Liver (tissue), 9 donors: ENCODE results near the gene FTO. TPM values are rescaled to one million over a fixed set of nuclear protein-coding genes. Genes with fewer than 3 reads are reported as not detected.

ENCODE experiments used
- DNase-seq: peaks from one replicate; pipeline ENCODE4 v3.0.0-alpha.2; 2017; ENCODE audit warnings: low spot score
- H3K27ac ChIP-seq, 2 donors: one replicate each; pipeline ENCODE4 v1.7.0; 2013; ENCODE audit warnings: inconsistent platforms in 2 of 2, low read length in 2 of 2, control low read depth in 1 of 2, low read depth in 1 of 2, mild to moderate bottlenecking in 1 of 2
- H3K27me3 ChIP-seq, 4 donors: one replicate each; pipeline versions ENCODE4 v1.6.1 to v1.7.0; 2013; ENCODE audit warnings: low read length in 3 of 4, inconsistent platforms in 1 of 4, mild to moderate bottlenecking in 1 of 4, moderate library complexity in 1 of 4; ENCODE audit not compliant: control insufficient read depth in 4 of 4, insufficient read depth in 4 of 4
- H3K36me3 ChIP-seq, 4 donors: one replicate each; pipeline versions ENCODE4 v1.6.1 to v1.7.0; 2013; ENCODE audit warnings: low read length in 3 of 4, mild to moderate bottlenecking in 3 of 4, low read depth in 1 of 4, moderate library complexity in 1 of 4; ENCODE audit not compliant: control insufficient read depth in 4 of 4, insufficient read depth in 3 of 4
- H3K4me1 ChIP-seq, 4 donors: one replicate each; pipeline versions ENCODE4 v1.6.1 to v1.7.0; 2013; ENCODE audit warnings: low read length in 3 of 4, mild to moderate bottlenecking in 3 of 4, moderate library complexity in 1 of 4; ENCODE audit not compliant: control insufficient read depth in 4 of 4, insufficient read depth in 4 of 4
- H3K4me3 ChIP-seq, 3 donors: one replicate each; pipeline versions ENCODE4 v1.6.1 to v1.7.0; 2013; ENCODE audit warnings: low read length in 3 of 3, control low read depth in 1 of 3, low read depth in 1 of 3, mild to moderate bottlenecking in 1 of 3
- H3K9ac ChIP-seq, 2 donors: one replicate each; pipeline ENCODE4 v1.7.0; 2013; ENCODE audit warnings: low read length in 2 of 2, mild to moderate bottlenecking in 2 of 2, moderate library complexity in 2 of 2, control low read depth in 1 of 2, low read depth in 1 of 2
- H3K9me3 ChIP-seq, 4 donors: one replicate each; pipeline versions ENCODE4 v1.6.1 to v1.7.0; 2013; ENCODE audit warnings: low read length in 3 of 4; ENCODE audit not compliant: control insufficient read depth in 4 of 4
- FOXA1 ChIP-seq: IDR thresholded peaks from 2 replicates; pipeline ENCODE4 v1.6.1; 2016; ENCODE audit warnings: antibody characterized with exemption
- FOXA2 ChIP-seq: IDR thresholded peaks from 2 replicates; pipeline ENCODE4 v1.6.1; 2016; ENCODE audit warnings: antibody characterized with exemption
- GABPA ChIP-seq, 2 donors: IDR thresholded peaks in 1 of 2; conservative IDR thresholded peaks in 1 of 2; 2 replicates each; pipeline ENCODE4 v1.6.1; 2016; ENCODE audit warnings: antibody characterized with exemption in 2 of 2, mild to moderate bottlenecking in 1 of 2, moderate library complexity in 1 of 2
- HNF4A ChIP-seq, 2 donors: conservative IDR thresholded peaks; 2 replicates each; pipeline ENCODE4 v1.6.1; 2016; ENCODE audit warnings: antibody characterized with exemption in 2 of 2, mild to moderate bottlenecking in 2 of 2
- HNF4G ChIP-seq: IDR thresholded peaks from 2 replicates; pipeline ENCODE4 v1.6.1; 2016; ENCODE audit warnings: antibody characterized with exemption
- RAD21 ChIP-seq, 2 donors: IDR thresholded peaks; 2 replicates each; pipeline ENCODE4 v1.6.1; 2016; ENCODE audit warnings: antibody characterized with exemption in 2 of 2, mild to moderate bottlenecking in 2 of 2
- SP1 ChIP-seq: IDR thresholded peaks from 2 replicates; pipeline ENCODE4 v1.6.1; 2018; ENCODE audit warnings: antibody characterized with exemption, mild to moderate bottlenecking
- TAF1 ChIP-seq: conservative IDR thresholded peaks from 2 replicates; pipeline ENCODE4 v1.6.1; 2016; ENCODE audit warnings: antibody characterized with exemption, mild to moderate bottlenecking
- YY1 ChIP-seq: IDR thresholded peaks from 2 replicates; pipeline ENCODE4 v1.6.1; 2016; ENCODE audit warnings: antibody characterized with exemption, mild to moderate bottlenecking
- WGBS: extraction: QIAGEN DNeasy Blood & Tissue Kit; methylation state at CpG from one replicate; pipeline ENCODE4 v1.1.7; 2013; 5-methylcytosine and 5-hydroxymethylcytosine counted together
- polyA plus RNA-seq, 2 donors: library from polyadenylated mRNA; stranded (reverse) in 1 of 2; unstranded in 1 of 2; fragments of 200-250 nt in 1 of 2; fragments of >200 nt in 1 of 2; fragmentation: Nextera tagmentation in 1 of 2; extraction: Ambion mirVana in 1 of 2; gene quantifications; one replicate each; pipeline versions ENCODE4 v1.2.1 to v1.2.3, GENCODE V29; 2013 to 2015
- total RNA-seq, 2 donors: library from RNA; depleted of rRNA; stranded (reverse); fragments of >200 nt; gene quantifications; one replicate each; pipeline ENCODE4 v1.2.3, GENCODE V29; 2014
- TF ChIP-seq, protein P1 (sequence below): IDR thresholded peaks from 2 replicates; pipeline ENCODE4 v1.6.1; 2016; ENCODE audit warnings: antibody characterized with exemption
- TF ChIP-seq, protein P2 (sequence below): IDR thresholded peaks from 2 replicates; pipeline ENCODE4 v1.6.1; 2016; ENCODE audit warnings: antibody characterized with exemption, mild to moderate bottlenecking
- TF ChIP-seq, protein P3 (sequence below): IDR thresholded peaks from 2 replicates; pipeline ENCODE4 v1.6.1; 2016; ENCODE audit warnings: antibody characterized with exemption
- TF ChIP-seq, protein P4 (sequence below): IDR thresholded peaks from 2 replicates; pipeline ENCODE4 v1.6.1; 2016; ENCODE audit warnings: antibody characterized with exemption
- donor health status: healthy.
- donor health status: healthy.
- donor health status: healthy.
- donor health status: healthy.
- donor health status: healthy.

Gene FTO
- total and polyA plus RNA-seq, 4 donors: 12.0 to 54.2 (median 24.6) TPM

DNA sequence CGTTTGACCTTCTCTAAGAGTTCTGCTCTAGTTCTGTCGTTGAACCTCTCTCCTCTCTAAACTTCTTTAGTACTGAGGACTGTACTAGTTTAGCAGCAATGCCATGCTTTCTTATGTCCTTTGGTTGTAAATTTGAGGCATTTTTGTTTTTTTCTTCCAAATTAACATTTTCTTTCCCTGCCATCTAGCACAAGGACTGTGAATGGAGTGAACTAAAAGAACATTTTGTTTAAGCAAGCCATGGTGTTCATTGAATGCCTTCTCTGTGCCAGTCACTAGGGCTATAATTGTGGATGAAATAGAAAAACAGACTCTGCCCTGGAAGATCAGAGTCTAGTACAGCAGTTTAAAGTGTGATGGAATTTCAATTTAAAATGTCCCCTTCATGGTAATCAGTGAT is 137.9 kb downstream of the FTO start:
- no peak overlapping the region for H3K27ac ChIP-seq
- H3K36me3 ChIP-seq: peaks cover 0 to 5% (median 0%) of the 10 kb centered on the region in 4 donors
- no peak for DNase-seq
- no peak overlapping the region for H3K9ac ChIP-seq
- no peak overlapping the region for H3K4me3 ChIP-seq
- TF ChIP-seq, protein P1, sequence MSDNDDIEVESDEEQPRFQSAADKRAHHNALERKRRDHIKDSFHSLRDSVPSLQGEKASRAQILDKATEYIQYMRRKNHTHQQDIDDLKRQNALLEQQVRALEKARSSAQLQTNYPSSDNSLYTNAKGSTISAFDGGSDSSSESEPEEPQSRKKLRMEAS: no peak
- peak in 1 of 2 donors; percentile 40 for TF ChIP-seq HNF4A (conservative IDR thresholded peaks at IDR 0.05)
- TF ChIP-seq, protein P2, sequence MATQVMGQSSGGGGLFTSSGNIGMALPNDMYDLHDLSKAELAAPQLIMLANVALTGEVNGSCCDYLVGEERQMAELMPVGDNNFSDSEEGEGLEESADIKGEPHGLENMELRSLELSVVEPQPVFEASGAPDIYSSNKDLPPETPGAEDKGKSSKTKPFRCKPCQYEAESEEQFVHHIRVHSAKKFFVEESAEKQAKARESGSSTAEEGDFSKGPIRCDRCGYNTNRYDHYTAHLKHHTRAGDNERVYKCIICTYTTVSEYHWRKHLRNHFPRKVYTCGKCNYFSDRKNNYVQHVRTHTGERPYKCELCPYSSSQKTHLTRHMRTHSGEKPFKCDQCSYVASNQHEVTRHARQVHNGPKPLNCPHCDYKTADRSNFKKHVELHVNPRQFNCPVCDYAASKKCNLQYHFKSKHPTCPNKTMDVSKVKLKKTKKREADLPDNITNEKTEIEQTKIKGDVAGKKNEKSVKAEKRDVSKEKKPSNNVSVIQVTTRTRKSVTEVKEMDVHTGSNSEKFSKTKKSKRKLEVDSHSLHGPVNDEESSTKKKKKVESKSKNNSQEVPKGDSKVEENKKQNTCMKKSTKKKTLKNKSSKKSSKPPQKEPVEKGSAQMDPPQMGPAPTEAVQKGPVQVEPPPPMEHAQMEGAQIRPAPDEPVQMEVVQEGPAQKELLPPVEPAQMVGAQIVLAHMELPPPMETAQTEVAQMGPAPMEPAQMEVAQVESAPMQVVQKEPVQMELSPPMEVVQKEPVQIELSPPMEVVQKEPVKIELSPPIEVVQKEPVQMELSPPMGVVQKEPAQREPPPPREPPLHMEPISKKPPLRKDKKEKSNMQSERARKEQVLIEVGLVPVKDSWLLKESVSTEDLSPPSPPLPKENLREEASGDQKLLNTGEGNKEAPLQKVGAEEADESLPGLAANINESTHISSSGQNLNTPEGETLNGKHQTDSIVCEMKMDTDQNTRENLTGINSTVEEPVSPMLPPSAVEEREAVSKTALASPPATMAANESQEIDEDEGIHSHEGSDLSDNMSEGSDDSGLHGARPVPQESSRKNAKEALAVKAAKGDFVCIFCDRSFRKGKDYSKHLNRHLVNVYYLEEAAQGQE: no peak
- 73% methylated on average over 2 of the region's 2 CpGs for WGBS
- no peaks in the 10 kb centered on the region for H3K9me3 ChIP-seq
- no peaks in the 10 kb centered on the region for H3K4me1 ChIP-seq
- H3K27me3 ChIP-seq: no peaks in the 10 kb centered on the region

DNA sequence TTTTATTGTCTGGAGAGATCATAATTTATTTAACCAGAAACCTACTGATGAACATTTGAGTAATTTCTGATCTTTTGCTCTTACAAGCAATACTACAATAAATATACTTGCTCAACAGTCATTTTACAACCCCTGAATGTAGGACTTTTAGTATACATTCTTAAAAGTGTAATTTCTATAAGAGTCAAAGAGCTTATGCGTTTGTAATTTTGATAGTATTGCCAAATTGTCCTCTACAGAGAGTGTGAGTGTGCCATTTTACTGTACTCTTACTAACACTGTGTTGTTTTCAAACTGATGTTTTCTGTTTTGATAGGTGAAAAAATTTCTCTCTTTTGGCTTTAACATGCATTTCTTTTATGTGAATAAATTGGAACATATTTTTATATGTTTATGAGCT is 139.1 kb downstream of the FTO start:
- TF ChIP-seq, protein P1: no peak
- TF ChIP-seq FOXA2 (no peak), GABPA (IDR thresholded peaks at IDR 0.05 in 1 of 2, conservative IDR thresholded peaks at IDR 0.05 in 1 of 2) (no peak), HNF4G (no peak), FOXA1 (no peak), SP1 (no peak), YY1 (no peak), TAF1 (no peak), RAD21 (IDR thresholded peaks at IDR 0.05) (no peak)
- TF ChIP-seq, protein P3, sequence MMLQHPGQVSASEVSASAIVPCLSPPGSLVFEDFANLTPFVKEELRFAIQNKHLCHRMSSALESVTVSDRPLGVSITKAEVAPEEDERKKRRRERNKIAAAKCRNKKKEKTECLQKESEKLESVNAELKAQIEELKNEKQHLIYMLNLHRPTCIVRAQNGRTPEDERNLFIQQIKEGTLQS: no peak
- TF ChIP-seq, protein P4, sequence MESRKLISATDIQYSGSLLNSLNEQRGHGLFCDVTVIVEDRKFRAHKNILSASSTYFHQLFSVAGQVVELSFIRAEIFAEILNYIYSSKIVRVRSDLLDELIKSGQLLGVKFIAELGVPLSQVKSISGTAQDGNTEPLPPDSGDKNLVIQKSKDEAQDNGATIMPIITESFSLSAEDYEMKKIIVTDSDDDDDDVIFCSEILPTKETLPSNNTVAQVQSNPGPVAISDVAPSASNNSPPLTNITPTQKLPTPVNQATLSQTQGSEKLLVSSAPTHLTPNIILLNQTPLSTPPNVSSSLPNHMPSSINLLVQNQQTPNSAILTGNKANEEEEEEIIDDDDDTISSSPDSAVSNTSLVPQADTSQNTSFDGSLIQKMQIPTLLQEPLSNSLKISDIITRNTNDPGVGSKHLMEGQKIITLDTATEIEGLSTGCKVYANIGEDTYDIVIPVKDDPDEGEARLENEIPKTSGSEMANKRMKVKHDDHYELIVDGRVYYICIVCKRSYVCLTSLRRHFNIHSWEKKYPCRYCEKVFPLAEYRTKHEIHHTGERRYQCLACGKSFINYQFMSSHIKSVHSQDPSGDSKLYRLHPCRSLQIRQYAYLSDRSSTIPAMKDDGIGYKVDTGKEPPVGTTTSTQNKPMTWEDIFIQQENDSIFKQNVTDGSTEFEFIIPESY: no peak
- TF ChIP-seq, protein P2: no peak
- Histone ChIP-seq H3K9me3 (no peaks in the 10 kb centered on the region), H3K27me3 (no peaks in the 10 kb centered on the region), H3K9ac (no peak overlapping the region), H3K4me3 (no peak overlapping the region), H3K4me1 (peaks cover 0 to 2% (median under 1%) of the 10 kb centered on the region in 4 donors), H3K27ac (no peak overlapping the region), H3K36me3 (peaks cover 0 to 5% (median under 1%) of the 10 kb centered on the region in 4 donors)
- WGBS: 94% methylated on average over 1 of the region's 1 CpG
- no peak for DNase-seq
